ENCODE results near the gene MARCHF2. TPM values are rescaled to one million over a fixed set of nuclear protein-coding genes. Genes with fewer than 3 reads are reported as not detected.
"Not testable (repeated sequence)": the region's sequence is repeated elsewhere in the genome, so short reads cannot be mapped to it uniquely, and the experiment has no call there.

Gene MARCHF2
- total and polyA plus RNA-seq, 8 donors, result 8.8 to 22.6 (median 11.4) TPM

DNA sequence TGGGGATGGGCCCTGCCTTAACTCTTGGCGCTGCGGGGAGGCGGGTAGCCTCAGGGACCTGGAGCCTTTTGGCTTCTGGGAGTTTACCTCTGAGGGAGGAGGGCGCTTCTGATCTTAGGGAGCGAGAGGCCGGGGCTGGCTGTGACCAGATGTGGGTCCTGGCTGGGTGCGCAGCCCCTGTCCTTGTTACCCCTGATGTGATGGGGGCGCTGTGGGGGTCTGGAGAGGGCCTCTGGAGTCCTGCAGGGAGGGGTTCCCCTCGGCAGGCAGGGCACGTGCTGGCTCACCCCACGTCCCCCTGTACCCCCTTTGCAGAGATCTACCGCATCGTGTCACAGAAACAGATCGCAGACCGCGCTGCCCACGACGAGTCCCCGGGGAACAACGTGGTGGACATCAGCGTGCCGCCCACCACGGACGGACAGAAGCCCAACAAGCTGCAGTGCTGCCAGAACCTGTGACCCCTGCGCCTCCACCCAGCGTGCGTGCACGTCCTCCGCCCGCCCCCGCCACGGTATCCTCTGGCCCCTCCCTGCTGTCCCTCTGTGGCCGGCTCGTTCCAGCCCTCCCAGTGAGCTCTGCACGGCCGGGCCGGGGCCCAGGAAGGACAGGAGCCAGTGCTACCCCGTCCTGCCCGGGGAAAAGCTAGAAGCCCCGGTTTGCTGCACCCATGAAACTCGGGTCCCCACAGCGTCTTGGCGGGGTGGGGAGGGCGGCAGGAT is 9.8 kb upstream of the MARCHF2 start:
- H3K4me3 ChIP-seq, result no peak overlapping the region
- 94 to 95% methylated on average over 44 of the region's 44 CpGs for WGBS, 2 donors
- peaks cover 3 to 48% (median 24%) of the 10 kb centered on the region in 3 donors for H3K36me3 ChIP-seq
- H3K27ac ChIP-seq, result no peak overlapping the region
- no peaks in the 10 kb centered on the region for H3K9me3 ChIP-seq
- FAIRE-seq (no peak), DNase-seq (peak in 1 of 6 donors; percentile 71), ATAC-seq (no peak)
- TF ChIP-seq, protein P1, sequence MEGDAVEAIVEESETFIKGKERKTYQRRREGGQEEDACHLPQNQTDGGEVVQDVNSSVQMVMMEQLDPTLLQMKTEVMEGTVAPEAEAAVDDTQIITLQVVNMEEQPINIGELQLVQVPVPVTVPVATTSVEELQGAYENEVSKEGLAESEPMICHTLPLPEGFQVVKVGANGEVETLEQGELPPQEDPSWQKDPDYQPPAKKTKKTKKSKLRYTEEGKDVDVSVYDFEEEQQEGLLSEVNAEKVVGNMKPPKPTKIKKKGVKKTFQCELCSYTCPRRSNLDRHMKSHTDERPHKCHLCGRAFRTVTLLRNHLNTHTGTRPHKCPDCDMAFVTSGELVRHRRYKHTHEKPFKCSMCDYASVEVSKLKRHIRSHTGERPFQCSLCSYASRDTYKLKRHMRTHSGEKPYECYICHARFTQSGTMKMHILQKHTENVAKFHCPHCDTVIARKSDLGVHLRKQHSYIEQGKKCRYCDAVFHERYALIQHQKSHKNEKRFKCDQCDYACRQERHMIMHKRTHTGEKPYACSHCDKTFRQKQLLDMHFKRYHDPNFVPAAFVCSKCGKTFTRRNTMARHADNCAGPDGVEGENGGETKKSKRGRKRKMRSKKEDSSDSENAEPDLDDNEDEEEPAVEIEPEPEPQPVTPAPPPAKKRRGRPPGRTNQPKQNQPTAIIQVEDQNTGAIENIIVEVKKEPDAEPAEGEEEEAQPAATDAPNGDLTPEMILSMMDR (IDR thresholded peaks at IDR 0.05), result no peak
- H3K27me3 ChIP-seq, result no peaks in the 10 kb centered on the region
- intact Hi-C loops (cut with DNase I), result loop anchor here in 2 of 3 donors (10.0 kb wide), 1 partner anchor 48 kb away; no protein-coding TSS in a partner anchor
- no peaks in the 10 kb centered on the region for H3K4me1 ChIP-seq

DNA sequence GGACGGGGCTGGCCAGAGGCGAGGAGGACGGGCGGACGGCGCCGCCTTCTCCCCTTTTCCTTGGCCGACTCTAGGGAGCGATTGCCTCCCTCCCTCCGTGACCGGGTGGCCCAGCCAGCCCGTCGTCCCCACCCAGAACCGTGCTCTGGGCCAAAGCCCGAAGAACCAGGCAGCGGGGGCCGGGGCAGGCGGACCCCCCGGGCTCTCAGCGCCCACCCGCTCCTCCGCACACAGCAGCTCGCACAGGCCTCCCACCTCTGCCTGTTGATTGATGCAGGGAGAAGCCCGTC is 9.3 kb upstream of the MARCHF2 start:
- DNase-seq, result peak in 1 of 6 donors; percentile 67
- Histone ChIP-seq H3K4me1 (no peaks in the 10 kb centered on the region), H3K9me3 (no peaks in the 10 kb centered on the region), H3K27me3 (no peaks in the 10 kb centered on the region), H3K36me3 (peaks cover 3 to 48% (median 24%) of the 10 kb centered on the region in 3 donors), H3K4me3 (no peak overlapping the region), H3K27ac (no peak overlapping the region)
- 78 to 92% methylated on average over 11 to 24 of the region's 24 CpGs for WGBS, 2 donors
- no peak for FAIRE-seq
- intact Hi-C loops (cut with DNase I), result loop anchor here in 2 of 3 donors (10.0 kb wide), 1 partner anchor 49 kb away; no protein-coding TSS in a partner anchor
- ATAC-seq, result no peak
- TF ChIP-seq, protein P1 (IDR thresholded peaks at IDR 0.05), result no peak

DNA sequence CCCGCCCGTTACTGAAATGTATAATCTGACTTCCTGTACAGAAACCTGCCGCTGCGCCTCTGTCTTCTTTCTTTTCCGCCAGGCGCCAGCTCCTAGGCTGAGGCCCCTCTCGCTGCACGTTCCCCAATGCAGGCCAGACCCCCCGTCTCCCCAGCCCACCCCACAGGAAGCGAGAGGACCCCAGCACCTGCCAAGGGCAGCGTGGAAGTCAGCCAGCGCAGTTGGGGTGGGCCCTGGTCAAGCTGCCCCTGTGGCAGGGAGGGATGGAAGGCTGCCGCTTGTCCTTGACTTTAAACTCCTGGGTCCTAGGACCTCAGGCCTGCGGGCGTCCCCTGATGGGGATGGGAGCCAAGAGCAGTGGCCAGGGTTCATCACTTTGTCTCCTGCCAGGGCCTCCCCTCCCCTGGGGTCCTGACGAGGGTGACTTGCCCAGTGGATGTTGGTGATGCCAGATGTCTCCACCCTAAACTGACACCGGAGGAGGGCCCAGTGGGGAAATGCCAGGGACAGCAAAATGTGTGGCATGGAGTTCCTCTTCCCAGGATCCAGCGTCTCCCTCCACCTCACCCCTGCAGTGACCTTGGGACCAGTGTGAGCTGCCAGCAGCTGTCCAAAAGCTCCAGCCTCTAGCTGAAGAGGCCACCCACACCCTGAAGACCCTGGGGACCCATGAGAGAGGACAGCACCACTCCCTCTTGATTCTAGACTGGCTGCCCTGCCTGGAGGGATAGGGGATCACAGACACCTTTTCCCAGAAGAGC is 8.5 kb upstream of the MARCHF2 start:
- ATAC-seq (peak in 3 of 4 donors; percentile 25 to 78 (median 67)), FAIRE-seq (no peak), DNase-seq (peak in 3 of 6 donors; percentile 41 to 75 (median 42))
- Histone ChIP-seq H3K27ac (peak overlapping the region in 1 of 4 donors; percentile 34), H3K4me1 (no peaks in the 10 kb centered on the region), H3K36me3 (peaks cover 3 to 48% (median 24%) of the 10 kb centered on the region in 3 donors), H3K4me3 (no peak overlapping the region), H3K27me3 (no peaks in the 10 kb centered on the region), H3K9me3 (no peaks in the 10 kb centered on the region)
- WGBS, 2 donors, result 79 to 83% methylated on average over 18 of the region's 18 CpGs
- TF ChIP-seq, protein P1 (IDR thresholded peaks at IDR 0.05), result no peak
- intact Hi-C loops (cut with DNase I), result loop anchor here in 2 of 3 donors (10.0 kb wide), 1 partner anchor 50 kb away; no protein-coding TSS in a partner anchor

DNA sequence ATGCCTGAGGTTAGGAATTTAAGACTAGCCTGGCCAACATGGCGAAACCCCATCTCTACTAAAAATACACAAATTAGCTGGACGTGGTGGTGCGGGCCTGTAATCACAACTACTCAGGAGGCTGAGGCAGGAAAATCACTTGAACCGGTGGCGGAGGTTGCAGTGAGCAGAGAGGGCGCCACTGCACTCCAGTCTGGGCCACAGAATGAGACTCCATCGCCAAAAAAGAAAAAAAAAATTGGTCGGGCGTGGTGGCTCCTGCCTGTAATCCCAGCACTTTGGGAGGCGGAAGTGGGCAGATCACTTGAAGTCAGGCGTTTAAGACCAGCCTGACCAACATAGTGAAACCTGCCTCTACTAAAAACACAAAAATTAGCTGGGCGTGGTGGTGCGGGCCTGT is 2.4 kb upstream of the MARCHF2 start:
- DNase-seq; H3K4me1 ChIP-seq; H3K4me3 ChIP-seq; H3K27ac ChIP-seq; ATAC-seq; H3K27me3 ChIP-seq; H3K9me3 ChIP-seq; H3K36me3 ChIP-seq; intact Hi-C loops (cut with DNase I); FAIRE-seq: not testable (repeated sequence)
- 87 to 88% methylated on average over 13 of the region's 13 CpGs for WGBS, 2 donors

DNA sequence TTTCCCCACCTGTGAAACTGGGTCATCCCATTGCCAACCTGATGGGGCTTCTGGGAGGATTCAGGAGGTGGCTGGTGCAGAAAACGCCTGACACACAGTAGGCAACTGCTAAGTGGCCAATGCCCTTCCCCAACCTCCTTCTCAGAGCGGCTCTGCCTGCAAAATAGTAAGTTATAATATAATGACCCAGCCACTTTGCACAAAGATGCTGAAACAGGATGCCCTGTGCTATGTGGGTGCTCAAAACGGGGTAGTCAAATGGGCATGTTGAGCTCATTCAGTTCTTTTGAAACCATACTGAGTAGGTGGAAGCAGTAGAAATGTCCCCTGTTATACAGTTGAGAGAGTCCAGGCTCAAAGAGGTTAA is 507 bp downstream of the MARCHF2 start:
- intact Hi-C loops (cut with DNase I), result no loop called here
- no peak overlapping the region for H3K27ac ChIP-seq
- no peaks in the 10 kb centered on the region for H3K27me3 ChIP-seq
- TF ChIP-seq, protein P1 (IDR thresholded peaks at IDR 0.05), result no peak
- H3K4me1 ChIP-seq, result peaks cover 0 to 2% (median 0%) of the 10 kb centered on the region in 3 donors
- peak overlapping the region; percentile 67 to 95 (median 86) for H3K4me3 ChIP-seq
- no peaks in the 10 kb centered on the region for H3K36me3 ChIP-seq
- FAIRE-seq (no peak), ATAC-seq (no peak), DNase-seq (no peak)
- H3K9me3 ChIP-seq, result no peaks in the 10 kb centered on the region
- 12 to 20% methylated on average over 3 of the region's 3 CpGs for WGBS, 2 donors
